Ovary (tissue), 9 donors: Measurements from ENCODE around the gene CHPT1. TPM values are rescaled to one million over a fixed set of nuclear protein-coding genes. Genes with fewer than 3 reads are reported as not detected.

Experiments used
- DNase-seq, 5 donors: peaks; one replicate each; pipeline ENCODE4 v3.0.0-alpha.2; 2019 to 2020
- H3K27ac ChIP-seq, 2 donors: fragments of 200-600 bp; one replicate each; pipeline versions ENCODE4 v1.5.1 to v1.8.0; 2019 to 2022
- H3K27me3 ChIP-seq: fragments of 200-600 bp; one replicate; pipeline ENCODE4 v1.8.0; 2022
- H3K36me3 ChIP-seq: fragments of 200-600 bp; sonication (generic); one replicate; pipeline ENCODE4 v1.5.1; 2019
- H3K4me1 ChIP-seq: one replicate; pipeline ENCODE4 v1.8.1; 2013; ENCODE audit warnings: mild to moderate bottlenecking, moderate library complexity; ENCODE audit not compliant: insufficient read depth
- H3K4me3 ChIP-seq: fragments of 200-600 bp; sonication (generic); one replicate; pipeline ENCODE4 v1.5.1; 2017
- H3K9me3 ChIP-seq, 2 donors: fragments of 200-600 bp in 1 of 2; sonication (generic) in 1 of 2; one replicate each; pipeline versions ENCODE4 v1.5.1 to v1.8.1; 2013 to 2019; ENCODE audit warnings: mild to moderate bottlenecking in 1 of 2, moderate library complexity in 1 of 2
- EP300 ChIP-seq: sonication (generic); formaldehyde crosslinking; IDR thresholded peaks from one replicate; pipeline ENCODE4 v1.6.1; 2017; ENCODE audit warnings: antibody characterized with exemption
- POLR2A ChIP-seq: fragments of 450-650 bp; IDR thresholded peaks from one replicate; pipeline ENCODE4 v1.6.1; 2017; ENCODE audit warnings: antibody characterized with exemption, mild to moderate bottlenecking, moderate library complexity
- WGBS, 3 donors: extraction: QIAGEN DNeasy Blood & Tissue Kit in 1 of 3; methylation state at CpG; one replicate each; pipeline versions ENCODE4 v1.1.5 to v1.1.7; 2013 to 2017; 5-methylcytosine and 5-hydroxymethylcytosine counted together
- intact Hi-C, 4 donors: fragments of 100-400 bp; cut with DNase I; formaldehyde crosslinking; loops; one replicate each; pipeline versions ENCODE4 v1.11.0 to v1.15.1; 2022 to 2023
- polyA plus RNA-seq, 2 donors: library from polyadenylated mRNA; stranded (reverse); fragments of 200-250 nt in 1 of 2; fragments of 350-450 nt in 1 of 2; fragmentation: Illumina TruSeq in 1 of 2; extraction: RNeasy Lipid Tissue Mini Kit (QIAGEN cat#74804) in 1 of 2; gene quantifications; one replicate each; pipeline ENCODE4 v1.2.3, GENCODE V29; 2013 to 2014
- total RNA-seq, 7 donors: library from RNA; depleted of rRNA in 2 of 7; stranded (reverse); fragments of >200 nt in 2 of 7; fragmentation: NEBNext Ultra II Directional in 3 of 7; extraction: Animal tissue kit (Norgen Biotek cat#: 25700) in 3 of 7; gene quantifications; one replicate each; pipeline versions ENCODE4 v1.1.0 to v1.2.4, GENCODE V29; 2016 to 2023
- TF ChIP-seq, protein P1 (sequence below), 3 donors: fragments of 450-650 bp in 2 of 3; fragments of 200-600 bp in 1 of 3; IDR thresholded peaks; one replicate each; pipeline versions ENCODE4 v1.5.1 to v1.8.0; 2016 to 2022; ENCODE audit warnings: antibody characterized with exemption in 3 of 3, mild to moderate bottlenecking in 1 of 3
- donor health status: DM: no; HTN: no; CAD: no; lungs with moderate emphysema.
- donor health status: DM: no; HTN: no; CAD: no.
- donor health status: Bipolar disorder and iron deficiency.
- donor health status: DM: yes; HTN: yes; CAD: no.
- donor health status: DM: no; HTN: no; CAD: no.
- donor health status: DM: yes; HTN: yes; CAD: no.

The CHPT1 gene
- total and polyA plus RNA-seq, 9 donors = 25.8 to 89.4 (median 31.4) TPM

DNA sequence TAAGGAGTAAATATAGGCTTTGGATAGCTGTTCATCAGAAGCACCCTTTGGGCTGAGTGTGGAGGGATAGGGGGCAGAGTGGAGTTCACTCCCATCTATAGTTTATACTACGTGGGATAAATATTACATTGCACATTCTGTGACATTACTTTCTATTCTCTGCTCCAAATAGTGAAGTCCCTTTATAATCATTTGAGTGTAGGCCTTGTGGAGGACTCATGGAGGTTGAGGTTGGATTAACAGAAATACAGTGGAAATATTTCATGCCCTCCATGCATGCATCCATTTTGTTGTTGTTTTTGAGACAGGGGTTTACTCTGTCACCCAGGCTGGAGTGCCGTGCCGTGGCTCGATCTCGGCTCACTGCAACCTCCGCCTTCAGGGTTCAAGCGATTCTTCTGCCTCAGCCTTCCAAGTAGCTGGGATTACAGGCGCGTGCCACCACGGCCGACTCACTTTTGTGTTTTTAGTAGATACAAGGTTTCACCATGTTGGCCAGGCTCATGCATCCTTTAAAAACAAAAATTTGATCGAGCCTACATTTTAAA, 1.4 kb downstream of the CHPT1 start:
- DNase-seq = peak in 1 of 5 donors; percentile 8
- Histone ChIP-seq H3K9me3 (no peaks in the 10 kb centered on the region), H3K4me1 (peaks cover 3% of the 10 kb centered on the region), H3K27me3 (no peaks in the 10 kb centered on the region), H3K36me3 (no peaks in the 10 kb centered on the region), H3K4me3 (peak overlapping the region; percentile 91), H3K27ac (peak overlapping the region; percentile 87)
- intact Hi-C loops = no loop called here
- 81 to 89% (median 81%) methylated on average over 12 of the region's 12 CpGs for WGBS, 3 donors
- TF ChIP-seq, protein P1, sequence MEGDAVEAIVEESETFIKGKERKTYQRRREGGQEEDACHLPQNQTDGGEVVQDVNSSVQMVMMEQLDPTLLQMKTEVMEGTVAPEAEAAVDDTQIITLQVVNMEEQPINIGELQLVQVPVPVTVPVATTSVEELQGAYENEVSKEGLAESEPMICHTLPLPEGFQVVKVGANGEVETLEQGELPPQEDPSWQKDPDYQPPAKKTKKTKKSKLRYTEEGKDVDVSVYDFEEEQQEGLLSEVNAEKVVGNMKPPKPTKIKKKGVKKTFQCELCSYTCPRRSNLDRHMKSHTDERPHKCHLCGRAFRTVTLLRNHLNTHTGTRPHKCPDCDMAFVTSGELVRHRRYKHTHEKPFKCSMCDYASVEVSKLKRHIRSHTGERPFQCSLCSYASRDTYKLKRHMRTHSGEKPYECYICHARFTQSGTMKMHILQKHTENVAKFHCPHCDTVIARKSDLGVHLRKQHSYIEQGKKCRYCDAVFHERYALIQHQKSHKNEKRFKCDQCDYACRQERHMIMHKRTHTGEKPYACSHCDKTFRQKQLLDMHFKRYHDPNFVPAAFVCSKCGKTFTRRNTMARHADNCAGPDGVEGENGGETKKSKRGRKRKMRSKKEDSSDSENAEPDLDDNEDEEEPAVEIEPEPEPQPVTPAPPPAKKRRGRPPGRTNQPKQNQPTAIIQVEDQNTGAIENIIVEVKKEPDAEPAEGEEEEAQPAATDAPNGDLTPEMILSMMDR (IDR thresholded peaks at IDR 0.05) = no peak
- TF ChIP-seq EP300 (no peak), POLR2A (no peak)

DNA sequence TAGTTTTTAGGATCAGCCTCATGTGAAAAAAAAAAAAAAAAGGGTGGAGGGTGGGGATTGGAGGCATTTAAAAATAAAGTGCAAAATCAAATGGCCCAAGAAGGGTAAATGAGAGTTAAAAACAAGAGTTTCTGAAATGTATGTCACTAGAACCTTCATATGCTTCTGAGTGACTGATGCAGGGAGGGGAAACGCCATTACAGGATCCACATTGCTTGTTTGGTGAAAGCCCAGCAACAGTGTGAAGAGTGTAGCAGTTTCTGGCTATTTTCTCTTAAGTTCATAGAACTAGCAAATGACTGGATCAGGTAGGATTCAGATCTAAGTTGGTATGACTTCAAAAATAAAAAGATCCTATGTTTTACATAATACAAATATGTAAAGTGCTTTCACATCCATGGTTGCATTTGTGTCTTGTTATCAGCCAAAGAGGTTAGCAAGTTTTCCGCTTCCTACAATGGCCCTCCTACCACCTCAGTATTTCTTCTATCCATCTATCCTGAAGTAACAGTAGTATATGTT, 2.9 kb downstream of the CHPT1 start:
- no peak for DNase-seq
- H3K27me3 ChIP-seq = no peaks in the 10 kb centered on the region
- no peak overlapping the region for H3K4me3 ChIP-seq
- intact Hi-C loops = no loop called here
- no peak overlapping the region for H3K27ac ChIP-seq
- 88 to 92% (median 90%) methylated on average over 2 of the region's 2 CpGs for WGBS, 3 donors
- H3K9me3 ChIP-seq = no peaks in the 10 kb centered on the region
- TF ChIP-seq POLR2A (no peak), EP300 (no peak)
- TF ChIP-seq, protein P1 (IDR thresholded peaks at IDR 0.05) = no peak
- peaks cover 3% of the 10 kb centered on the region for H3K4me1 ChIP-seq
- H3K36me3 ChIP-seq = no peaks in the 10 kb centered on the region

DNA sequence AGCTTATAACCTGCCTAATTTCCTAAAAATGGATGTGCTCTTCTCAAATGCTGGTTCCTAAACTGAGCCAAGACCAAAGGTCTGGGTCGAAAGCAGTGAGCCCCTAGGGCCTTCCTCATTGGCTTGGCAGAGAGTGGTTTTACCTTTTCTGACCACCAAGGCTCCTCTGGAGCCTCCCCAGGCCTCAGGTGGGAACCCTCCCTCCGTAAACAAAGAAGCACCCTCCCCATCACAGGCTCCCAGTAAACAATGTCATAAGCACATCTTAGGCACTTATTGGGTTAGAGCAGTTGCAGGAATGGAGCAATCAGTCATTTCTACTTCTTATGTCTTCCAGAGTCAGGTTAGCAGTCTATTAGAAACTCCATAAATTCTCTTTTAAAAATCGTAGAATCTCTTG, 6.0 kb downstream of the CHPT1 start:
- no peak overlapping the region for H3K27ac ChIP-seq
- peaks cover 3% of the 10 kb centered on the region for H3K4me1 ChIP-seq
- WGBS, 3 donors = 85 to 89% (median 89%) methylated on average over 3 of the region's 3 CpGs
- DNase-seq = no peak
- H3K9me3 ChIP-seq = no peaks in the 10 kb centered on the region
- TF ChIP-seq, protein P1 (IDR thresholded peaks at IDR 0.05) = no peak
- TF ChIP-seq EP300 (no peak), POLR2A (no peak)
- no peaks in the 10 kb centered on the region for H3K27me3 ChIP-seq
- intact Hi-C loops = no loop called here
- no peaks in the 10 kb centered on the region for H3K36me3 ChIP-seq
- H3K4me3 ChIP-seq = no peak overlapping the region

DNA sequence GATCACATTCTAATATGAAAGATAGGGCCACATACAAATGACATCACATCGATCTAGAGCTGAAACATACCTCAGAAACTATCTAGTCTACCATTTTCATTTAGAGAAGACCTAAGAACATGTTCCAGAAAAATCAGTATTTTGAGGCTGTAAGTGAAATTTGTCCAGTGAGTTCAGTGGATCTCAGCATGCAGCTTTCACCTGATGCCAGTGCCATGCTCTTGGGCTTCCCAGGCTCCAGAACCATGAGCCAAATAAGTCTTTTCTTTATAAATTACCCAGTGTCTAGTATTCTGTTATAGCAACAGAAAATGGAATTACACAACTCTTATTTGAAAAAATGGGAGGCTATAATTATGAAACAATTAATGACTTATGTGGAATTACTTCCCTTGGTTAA, 9.0 kb downstream of the CHPT1 start:
- H3K4me1 ChIP-seq = no peaks in the 10 kb centered on the region

More for the DNA sequence above, 9.0 kb downstream of the CHPT1 start:
- no peak overlapping the region for H3K4me3 ChIP-seq
- H3K27me3 ChIP-seq = no peaks in the 10 kb centered on the region
- no peak for DNase-seq
- no peaks in the 10 kb centered on the region for H3K9me3 ChIP-seq
- no peak overlapping the region for H3K27ac ChIP-seq
- no peaks in the 10 kb centered on the region for H3K36me3 ChIP-seq
- intact Hi-C loops = no loop called here
- WGBS, 3 donors = 91 to 100% (median 94%) methylated on average over 1 of the region's 1 CpG
- TF ChIP-seq POLR2A = no peak
- TF ChIP-seq, protein P1 (IDR thresholded peaks at IDR 0.05) = no peak
- no peak for TF ChIP-seq EP300
